OCI-LY1 (cell line): ENCODE results near the gene NR1H3.

Experiments used
- EZH2 ChIP-seq: fragments of 200-600 bp; sonication (generic), shearing (Covaris generic); IDR thresholded peaks from 2 replicates; pipeline ENCODE4 v1.8.0; 2017; ENCODE audit warnings: borderline replicate concordance, mixed run types, mild to moderate bottlenecking, antibody characterized with exemption, low read length, moderate library complexity, mixed read lengths
- TF ChIP-seq, protein P1 (sequence below): fragments of 200-600 bp; sonication (generic), shearing (Covaris generic); IDR thresholded peaks from 2 replicates; pipeline ENCODE4 v1.5.1; 2017; ENCODE audit warnings: mild to moderate bottlenecking, antibody characterized with exemption, low read length, moderate library complexity, mixed read lengths

DNA sequence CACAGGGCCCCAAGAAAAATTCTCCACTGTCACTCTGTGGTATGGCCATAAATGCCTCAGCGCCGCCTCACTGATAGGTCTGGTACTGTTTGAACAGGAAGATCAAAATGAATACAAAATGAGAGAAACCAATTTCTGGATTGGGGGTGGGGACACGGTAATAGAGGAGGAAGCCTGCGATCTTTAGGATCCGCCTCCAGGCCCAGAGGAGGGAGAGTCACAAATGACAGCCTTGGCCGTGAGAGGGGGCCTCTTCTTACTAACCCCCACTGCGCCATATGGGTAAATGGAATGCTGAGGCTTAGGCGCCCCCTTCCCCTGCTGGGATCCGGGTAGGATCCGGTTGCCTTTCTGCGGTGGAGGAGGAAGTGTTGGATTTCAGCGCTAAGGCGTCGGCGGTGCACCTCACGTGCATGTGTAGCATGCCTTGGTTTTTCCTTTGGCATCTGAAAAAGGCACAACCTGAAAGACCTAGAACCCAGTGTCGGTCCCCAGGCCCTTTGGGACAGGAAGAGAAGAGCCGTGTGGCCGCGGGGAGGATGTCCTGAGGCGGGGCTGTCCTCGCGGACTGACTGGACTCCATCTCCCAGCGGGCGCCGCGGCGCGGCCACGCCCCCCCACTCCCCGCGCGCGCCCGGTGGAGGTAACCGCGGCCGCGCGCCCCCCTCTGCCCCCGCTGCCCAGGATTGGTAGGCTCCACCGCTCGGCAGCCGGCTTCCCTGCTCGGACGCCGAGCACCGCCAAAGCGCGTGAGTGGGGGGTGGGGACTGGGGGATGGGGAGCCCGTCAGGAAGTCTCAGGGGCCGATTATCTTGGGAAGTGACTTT is 11.4 kb downstream of the NR1H3 start:
- TF ChIP-seq, protein P1, sequence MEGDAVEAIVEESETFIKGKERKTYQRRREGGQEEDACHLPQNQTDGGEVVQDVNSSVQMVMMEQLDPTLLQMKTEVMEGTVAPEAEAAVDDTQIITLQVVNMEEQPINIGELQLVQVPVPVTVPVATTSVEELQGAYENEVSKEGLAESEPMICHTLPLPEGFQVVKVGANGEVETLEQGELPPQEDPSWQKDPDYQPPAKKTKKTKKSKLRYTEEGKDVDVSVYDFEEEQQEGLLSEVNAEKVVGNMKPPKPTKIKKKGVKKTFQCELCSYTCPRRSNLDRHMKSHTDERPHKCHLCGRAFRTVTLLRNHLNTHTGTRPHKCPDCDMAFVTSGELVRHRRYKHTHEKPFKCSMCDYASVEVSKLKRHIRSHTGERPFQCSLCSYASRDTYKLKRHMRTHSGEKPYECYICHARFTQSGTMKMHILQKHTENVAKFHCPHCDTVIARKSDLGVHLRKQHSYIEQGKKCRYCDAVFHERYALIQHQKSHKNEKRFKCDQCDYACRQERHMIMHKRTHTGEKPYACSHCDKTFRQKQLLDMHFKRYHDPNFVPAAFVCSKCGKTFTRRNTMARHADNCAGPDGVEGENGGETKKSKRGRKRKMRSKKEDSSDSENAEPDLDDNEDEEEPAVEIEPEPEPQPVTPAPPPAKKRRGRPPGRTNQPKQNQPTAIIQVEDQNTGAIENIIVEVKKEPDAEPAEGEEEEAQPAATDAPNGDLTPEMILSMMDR, result no peak
- no peak for TF ChIP-seq EZH2
